HCT116 (cell line): Measurements from ENCODE around the gene SNAP29.

Experiments
- CTCF ChIP-seq, 3 experiments: fragments of 200-600 bp in 1 of 3; sonication (generic) in 1 of 3; IDR thresholded peaks in 2 of 3; conservative IDR thresholded peaks in 1 of 3; 2 replicates each; pipeline ENCODE4 v1.5.1; 2012 to 2017; ENCODE audit warnings: low read depth in 2 of 3, low read length in 2 of 3, antibody characterized with exemption in 1 of 3, borderline replicate concordance in 1 of 3, control low read depth in 1 of 3, mild to moderate bottlenecking in 1 of 3, mixed read lengths in 1 of 3, mixed run types in 1 of 3, moderate library complexity in 1 of 3; ENCODE audit not compliant: insufficient read depth in 1 of 3
- EZH2 ChIP-seq: fragments of 200-600 bp; sonication (generic); IDR thresholded peaks from 2 replicates; pipeline ENCODE4 v1.6.1; 2017; ENCODE audit warnings: antibody characterized with exemption, mixed run types
- JUND ChIP-seq: IDR thresholded peaks from 2 replicates; pipeline ENCODE4 v1.6.1; 2012
- POLR2A ChIP-seq: IDR thresholded peaks from 2 replicates; pipeline ENCODE4 v1.7.0; 2011; ENCODE audit warnings: borderline replicate concordance; ENCODE audit not compliant: insufficient read depth, insufficient read length; ENCODE audit errors: extremely low read depth
- POLR2AphosphoS5 ChIP-seq: IDR thresholded peaks from 2 replicates; pipeline ENCODE4 v1.6.1; 2011; ENCODE audit warnings: mild to moderate bottlenecking, low read depth, low read length, moderate library complexity

- TF ChIP-seq POLR2AphosphoS5 (no peak), EZH2 (no peak), CTCF (IDR thresholded peaks at IDR 0.05 in 2 of 3, conservative IDR thresholded peaks at IDR 0.05 in 1 of 3; ENCODE audit: borderline replicate concordance in 1 of 3, insufficient read depth in 1 of 3, low read depth in 2 of 3, low read length in 2 of 3) (no peak), JUND (no peak), POLR2A (no peak)
These were observed 14.4 kb downstream of the SNAP29 start for GRCh38 chr22:20873214-20873613.
